Measurements from ENCODE around the gene RIN3.

RIN3 gene

DNA sequence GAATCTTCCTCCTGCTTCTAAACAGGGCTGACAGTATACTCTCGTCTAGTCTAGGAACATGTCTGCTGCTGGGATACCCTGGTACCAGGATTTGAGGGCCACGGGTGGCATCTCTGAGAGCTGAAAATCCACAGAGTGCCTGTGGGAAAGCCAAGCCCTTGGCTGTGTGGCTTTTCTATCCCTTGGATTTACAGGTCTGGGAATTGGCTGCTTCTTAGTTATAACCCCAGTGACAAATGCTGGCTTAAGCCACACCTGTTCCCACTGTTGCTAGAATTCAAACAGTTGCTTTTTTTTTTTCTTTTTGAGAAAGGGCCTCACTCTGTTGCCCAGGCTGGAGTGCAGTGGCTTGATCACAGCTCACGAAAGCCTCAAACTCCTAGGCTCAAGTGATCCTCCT lies 14.3 kb upstream of the RIN3 start:
- H3K4me3 ChIP-seq (replicated peaks in 1 of 2; ENCODE audit: low read depth in 2 of 2, low read length in 2 of 2), result no peak overlapping the region
- TF ChIP-seq, protein P1, sequence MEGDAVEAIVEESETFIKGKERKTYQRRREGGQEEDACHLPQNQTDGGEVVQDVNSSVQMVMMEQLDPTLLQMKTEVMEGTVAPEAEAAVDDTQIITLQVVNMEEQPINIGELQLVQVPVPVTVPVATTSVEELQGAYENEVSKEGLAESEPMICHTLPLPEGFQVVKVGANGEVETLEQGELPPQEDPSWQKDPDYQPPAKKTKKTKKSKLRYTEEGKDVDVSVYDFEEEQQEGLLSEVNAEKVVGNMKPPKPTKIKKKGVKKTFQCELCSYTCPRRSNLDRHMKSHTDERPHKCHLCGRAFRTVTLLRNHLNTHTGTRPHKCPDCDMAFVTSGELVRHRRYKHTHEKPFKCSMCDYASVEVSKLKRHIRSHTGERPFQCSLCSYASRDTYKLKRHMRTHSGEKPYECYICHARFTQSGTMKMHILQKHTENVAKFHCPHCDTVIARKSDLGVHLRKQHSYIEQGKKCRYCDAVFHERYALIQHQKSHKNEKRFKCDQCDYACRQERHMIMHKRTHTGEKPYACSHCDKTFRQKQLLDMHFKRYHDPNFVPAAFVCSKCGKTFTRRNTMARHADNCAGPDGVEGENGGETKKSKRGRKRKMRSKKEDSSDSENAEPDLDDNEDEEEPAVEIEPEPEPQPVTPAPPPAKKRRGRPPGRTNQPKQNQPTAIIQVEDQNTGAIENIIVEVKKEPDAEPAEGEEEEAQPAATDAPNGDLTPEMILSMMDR (IDR thresholded peaks at IDR 0.05; ENCODE audit: low read depth, low read length), result no peak
- no peak for DNase-seq (ENCODE audit: low read depth in 2 of 2)

GRCh38 chr14:92500491-92500941 lies 13.1 kb upstream of the RIN3 start:
- TF ChIP-seq, protein P1 (IDR thresholded peaks at IDR 0.05; ENCODE audit: low read depth, low read length), result no peak
- H3K4me3 ChIP-seq (replicated peaks in 1 of 2; ENCODE audit: low read depth in 2 of 2, low read length in 2 of 2), result no peak overlapping the region
- peak in 1 of 2 donors; percentile 45 for DNase-seq (ENCODE audit: low read depth in 2 of 2)

- TF ChIP-seq, protein P1 (IDR thresholded peaks at IDR 0.05; ENCODE audit: low read depth, low read length), result no peak
- H3K4me3 ChIP-seq (replicated peaks in 1 of 2; ENCODE audit: low read depth in 2 of 2, low read length in 2 of 2), result no peak overlapping the region
- DNase-seq (ENCODE audit: low read depth in 2 of 2), result peak; percentile 56 to 62
Observed at GRCh38 chr14:92501891-92502351, 11.7 kb upstream of the RIN3 start.

DNA sequence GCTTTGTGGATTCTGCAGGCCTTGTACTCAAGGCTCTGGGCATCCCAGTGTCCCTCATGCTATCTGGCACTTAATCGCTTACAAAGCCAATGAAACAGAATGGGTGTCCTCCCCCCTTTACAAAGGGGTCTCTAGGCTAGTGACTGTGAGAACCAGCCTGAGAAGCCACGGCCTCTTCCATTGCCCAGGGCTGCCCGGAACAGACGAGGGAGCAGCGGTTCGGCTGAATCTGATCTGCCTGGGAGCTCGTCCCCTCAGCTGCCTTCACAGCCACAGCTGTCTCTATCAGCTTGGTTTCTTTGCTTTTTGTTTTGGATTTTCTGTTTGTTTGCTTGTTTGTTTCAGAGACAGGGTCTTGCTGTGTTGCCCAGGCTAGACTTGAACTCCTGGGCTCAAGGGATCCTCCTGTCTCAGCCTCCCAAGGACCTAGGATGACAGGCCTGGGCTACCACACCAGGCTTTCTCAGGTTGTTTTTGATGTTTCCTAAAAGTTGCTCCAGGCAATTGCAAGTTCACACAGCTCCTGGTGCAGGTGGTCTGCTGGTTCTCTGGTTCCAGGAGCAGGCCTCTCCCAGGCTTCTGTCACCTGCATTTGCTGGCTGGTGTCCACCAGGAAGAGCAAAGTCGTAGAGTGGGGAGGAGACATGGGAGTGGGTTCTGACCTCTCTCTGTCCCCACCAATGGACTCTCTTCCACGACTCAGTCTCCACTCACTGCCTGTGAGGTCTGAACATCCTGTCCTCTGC lies 10.9 kb upstream of the RIN3 start:
- no peak for DNase-seq (ENCODE audit: low read depth in 2 of 2)
- no peak overlapping the region for H3K4me3 ChIP-seq (replicated peaks in 1 of 2; ENCODE audit: low read depth in 2 of 2, low read length in 2 of 2)
- TF ChIP-seq, protein P1 (IDR thresholded peaks at IDR 0.05; ENCODE audit: low read depth, low read length), result no peak

GRCh38 chr14:92503756-92504491 lies 9.7 kb upstream of the RIN3 start:
- TF ChIP-seq, protein P1 (IDR thresholded peaks at IDR 0.05; ENCODE audit: low read depth, low read length), result no peak
- peak; percentile 43 to 83 for DNase-seq (ENCODE audit: low read depth in 2 of 2)

DNA sequence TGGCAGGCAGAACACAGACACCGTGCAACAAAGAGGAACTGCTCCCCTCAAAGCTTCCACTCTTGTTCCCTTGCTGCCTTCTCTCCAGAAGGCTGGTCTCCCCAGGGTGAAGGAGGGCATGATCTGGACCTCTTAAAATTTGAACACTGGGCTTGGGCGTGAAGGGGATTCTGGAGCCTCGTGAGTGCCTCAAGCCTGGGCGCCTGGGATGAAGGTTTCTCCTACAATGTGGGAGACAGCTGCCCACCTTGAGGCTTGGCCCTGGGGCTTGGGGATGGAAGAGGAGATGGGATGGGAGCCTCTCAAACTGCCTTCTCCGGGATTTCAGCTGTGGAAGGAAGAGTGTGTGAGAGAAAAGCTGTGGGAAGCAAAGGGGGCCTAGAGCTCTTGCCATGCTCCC lies 7.8 kb upstream of the RIN3 start:
- TF ChIP-seq, protein P1 (IDR thresholded peaks at IDR 0.05; ENCODE audit: low read depth, low read length), result no peak
- H3K4me3 ChIP-seq (replicated peaks in 1 of 2; ENCODE audit: low read depth in 2 of 2, low read length in 2 of 2), result no peak overlapping the region
- DNase-seq (ENCODE audit: low read depth in 2 of 2), result no peak

More at GRCh38 chr14:92503756-92504491, 9.7 kb upstream of the RIN3 start:
- H3K4me3 ChIP-seq (replicated peaks in 1 of 2; ENCODE audit: low read depth in 2 of 2, low read length in 2 of 2), result no peak overlapping the region

All from cardiac fibroblast (primary cell).